HCT116 (cell line): ENCODE results near the gene ITSN1. TPM values are rescaled to one million over a fixed set of nuclear protein-coding genes. Genes with fewer than 3 reads are reported as not detected.

Experiments
- ATAC-seq: fragments of 200-7000 bp; cut with Tn5 transposase; 2 replicates; pipeline ENCODE4 v1.9.1; 2020; ENCODE audit warnings: mild to moderate bottlenecking, moderate library complexity
- BruUV-seq: library from RNA; stranded (reverse); fragments of 400-500 nt; replicated peaks from 2 replicates; lab custom pipeline; 2021; lab: Mats Ljungman, UMichigan
- CTCF ChIA-PET: fragments of 300-600 bp; sonication (Branson Sonifier 250); formaldehyde crosslinking; loops from one replicate; lab custom pipeline; 2021; ENCODE audit warnings: antibody characterized with exemption; lab: Charles Lee
- POLR2A ChIA-PET: fragments of 300-600, 350-600 bp; sonication (Branson Sonifier 250); formaldehyde crosslinking; loops from one replicate; lab custom pipeline; 2021; ENCODE audit warnings: antibody characterized with exemption; lab: Charles Lee
- RAD21 ChIA-PET, 2 experiments: fragments of 300-600 bp; sonication (Branson Sonifier 250); formaldehyde crosslinking; loops; one replicate each; lab custom pipeline; 2023; ENCODE audit warnings: low total read pairs in 2 of 2; ENCODE audit not compliant: uncharacterized antibody in 2 of 2, unreplicated experiment in 2 of 2, low non-redundant PET in 1 of 2; lab: Charles Lee
- DNase-seq: peaks from one replicate; pipeline ENCODE4 v3.0.0-alpha.2; 2010; ENCODE audit warnings: low read depth, low spot score
- H2AFZ ChIP-seq: fragments of 200-600 bp; shearing (Covaris generic), sonication (generic); 2 replicates; pipeline ENCODE4 v1.6.1; 2017; ENCODE audit warnings: low read depth, mixed run types, mixed read lengths, antibody characterized with exemption, low read length; ENCODE audit not compliant: poor library complexity, severe bottlenecking
- H3K27ac ChIP-seq: 2 replicates; pipeline ENCODE4 v1.5.1; 2012; ENCODE audit warnings: low read depth, low read length
- H3K27me3 ChIP-seq: fragments of 200-600 bp; sonication (generic); 2 replicates; pipeline ENCODE4 v1.6.1; 2016; ENCODE audit warnings: mixed run types, low read length, mixed read lengths; ENCODE audit not compliant: insufficient read depth
- H3K36me3 ChIP-seq, 2 experiments: fragments of 200-500 bp in 1 of 2; fragments of 200-600 bp in 1 of 2; sonication (Bioruptor generic) in 1 of 2; sonication (generic) in 1 of 2; 2 replicates each; pipeline versions ENCODE4 v1.5.1 to v1.6.1; 2014 to 2016; ENCODE audit warnings: low read length in 2 of 2, inconsistent platforms in 1 of 2, mixed read lengths in 1 of 2, mixed run types in 1 of 2; ENCODE audit not compliant: insufficient read depth in 2 of 2, control insufficient read depth in 1 of 2
- H3K4me1 ChIP-seq, 2 experiments: fragments of 200-600 bp in 1 of 2; sonication (generic) in 1 of 2; 2 replicates each; pipeline versions ENCODE4 v1.5.1 to v1.6.1; 2012 to 2017; ENCODE audit warnings: low read length in 2 of 2, inconsistent platforms in 1 of 2, mild to moderate bottlenecking in 1 of 2, mixed read lengths in 1 of 2, mixed run types in 1 of 2, moderate library complexity in 1 of 2; ENCODE audit not compliant: insufficient read depth in 2 of 2, control insufficient read depth in 1 of 2
- H3K4me2 ChIP-seq: fragments of 200-600 bp; sonication (generic); 2 replicates; pipeline ENCODE4 v1.6.1; 2017; ENCODE audit warnings: mixed run types, low read length, mixed read lengths
- H3K4me3 ChIP-seq, 2 experiments: fragments of 200-600 bp in 1 of 2; sonication (generic) in 1 of 2; replicated peaks in 1 of 2; 2 replicates each; pipeline ENCODE4 v1.5.1; 2011 to 2016; ENCODE audit warnings: low read length in 2 of 2, control low read depth in 1 of 2, low read depth in 1 of 2, mild to moderate bottlenecking in 1 of 2, mixed read lengths in 1 of 2, mixed run types in 1 of 2
- H3K79me2 ChIP-seq: fragments of 200-600 bp; sonication (generic); 2 replicates; pipeline ENCODE4 v1.6.1; 2017; ENCODE audit warnings: mild to moderate bottlenecking, mixed run types, low read length, moderate library complexity, mixed read lengths; ENCODE audit not compliant: insufficient read depth
- H3K9ac ChIP-seq: fragments of 200-600 bp; sonication (generic); 2 replicates; pipeline ENCODE4 v1.6.1; 2016; ENCODE audit warnings: low read length, mixed read lengths
- H3K9me2 ChIP-seq: fragments of 200-600 bp; sonication (generic), shearing (Covaris generic); 2 replicates; pipeline ENCODE4 v1.6.1; 2017; ENCODE audit warnings: mixed run types, mild to moderate bottlenecking, moderate library complexity; ENCODE audit not compliant: insufficient read depth
- H3K9me3 ChIP-seq, 2 experiments: fragments of 200-500 bp in 1 of 2; fragments of 200-600 bp in 1 of 2; sonication (Bioruptor generic) in 1 of 2; sonication (generic) in 1 of 2; 2 replicates each; pipeline ENCODE4 v1.6.1; 2014 to 2017; ENCODE audit warnings: low read length in 2 of 2, mixed read lengths in 2 of 2, inconsistent platforms in 1 of 2, low read depth in 1 of 2, mild to moderate bottlenecking in 1 of 2, mixed run types in 1 of 2, moderate library complexity in 1 of 2; ENCODE audit not compliant: control insufficient read depth in 1 of 2, insufficient read depth in 1 of 2
- H4K20me1 ChIP-seq: fragments of 200-600 bp; sonication (generic), shearing (Covaris generic); 2 replicates; pipeline ENCODE4 v1.6.1; 2017; ENCODE audit warnings: mixed run types, mild to moderate bottlenecking, moderate library complexity; ENCODE audit not compliant: insufficient read depth
- CBX3 ChIP-seq: IDR thresholded peaks from 2 replicates; pipeline ENCODE4 v1.6.1; 2012; ENCODE audit warnings: low read depth
- CEBPB ChIP-seq: IDR thresholded peaks from 2 replicates; pipeline ENCODE4 v1.6.1; 2012; ENCODE audit warnings: low read depth
- EGR1 ChIP-seq: IDR thresholded peaks from 2 replicates; pipeline ENCODE4 v1.6.1; 2012; ENCODE audit warnings: low read depth
- ELF1 ChIP-seq: IDR thresholded peaks from 2 replicates; pipeline ENCODE4 v1.6.1; 2012; ENCODE audit warnings: low read depth, borderline replicate concordance
- EZH2phosphoT487 ChIP-seq: fragments of 200-600 bp; IDR thresholded peaks from 2 replicates; pipeline ENCODE4 v1.6.1; 2018; ENCODE audit warnings: antibody characterized with exemption, borderline replicate concordance
- JUND ChIP-seq: IDR thresholded peaks from 2 replicates; pipeline ENCODE4 v1.6.1; 2012
- POLR2A ChIP-seq: IDR thresholded peaks from 2 replicates; pipeline ENCODE4 v1.7.0; 2011; ENCODE audit warnings: borderline replicate concordance; ENCODE audit not compliant: insufficient read depth, insufficient read length; ENCODE audit errors: extremely low read depth
- POLR2AphosphoS5 ChIP-seq: IDR thresholded peaks from 2 replicates; pipeline ENCODE4 v1.6.1; 2011; ENCODE audit warnings: mild to moderate bottlenecking, low read depth, low read length, moderate library complexity
- RAD21 ChIP-seq: IDR thresholded peaks from 2 replicates; pipeline ENCODE4 v1.6.1; 2012; ENCODE audit warnings: low read depth, mild to moderate bottlenecking
- SRF ChIP-seq: IDR thresholded peaks from 2 replicates; pipeline ENCODE4 v1.6.1; 2012; ENCODE audit warnings: low read depth
- TCF7L2 ChIP-seq: IDR thresholded peaks from 2 replicates; pipeline ENCODE4 v1.7.0; 2011; ENCODE audit warnings: borderline replicate concordance, inconsistent platforms; ENCODE audit not compliant: insufficient read depth, insufficient read length; ENCODE audit errors: extremely low read depth
- YY1 ChIP-seq: IDR thresholded peaks from 2 replicates; pipeline ENCODE4 v1.6.1; 2011; ENCODE audit warnings: low read length, low read depth, moderate library complexity, mild to moderate bottlenecking; ENCODE audit not compliant: insufficient replicate concordance; ENCODE audit errors: extremely low read depth
- ZFX ChIP-seq: fragments of 450-650 bp; IDR thresholded peaks from 2 replicates; pipeline ENCODE4 v1.6.1; 2017
- intact Hi-C: fragments of 100-400 bp; cut with micrococcal nuclease; formaldehyde crosslinking; loops from 2 replicates; pipeline ENCODE4 v1.10.0; 2022
- total RNA-seq: library from RNA; stranded (reverse); gene quantifications from one replicate; pipeline ENCODE4 v1.2.1, GENCODE V29; 2021; ENCODE audit not compliant: unreplicated experiment
- TF ChIP-seq, protein P1 (sequence below): IDR thresholded peaks from 2 replicates; pipeline ENCODE4 v1.6.1; 2012
- TF ChIP-seq, protein P2 (sequence below), 3 experiments: fragments of 200-600 bp in 1 of 3; sonication (generic) in 1 of 3; IDR thresholded peaks in 2 of 3; conservative IDR thresholded peaks in 1 of 3; 2 replicates each; pipeline ENCODE4 v1.5.1; 2012 to 2017; ENCODE audit warnings: low read depth in 2 of 3, low read length in 2 of 3, antibody characterized with exemption in 1 of 3, borderline replicate concordance in 1 of 3, control low read depth in 1 of 3, mild to moderate bottlenecking in 1 of 3, mixed read lengths in 1 of 3, mixed run types in 1 of 3, moderate library complexity in 1 of 3; ENCODE audit not compliant: insufficient read depth in 1 of 3
- TF ChIP-seq, protein P3 (sequence below): IDR thresholded peaks from 2 replicates; pipeline ENCODE4 v1.6.1; 2011; ENCODE audit warnings: mild to moderate bottlenecking, low read length, moderate library complexity; ENCODE audit not compliant: insufficient replicate concordance; ENCODE audit errors: extremely low read depth

ITSN1 gene
- total RNA-seq, 1 experiment from 2014 or later = 25.8 TPM

- no TSS peak for BruUV-seq
- ATAC-seq (no peak), DNase-seq (no peak)
- ChIA-PET POLR2A (no interaction called here), RAD21 (no interaction called here), CTCF (interaction anchor here (1.4 kb wide), 1 partner anchor 434 kb away, joined by 4 read pairs; no protein-coding TSS in a partner anchor)
- H3K36me3 ChIP-seq = peaks cover 38 to 39% of the 10 kb centered on the region in 2 experiments
- H3K4me3 ChIP-seq = peak overlapping the region; percentile 99 to 100
- H3K4me1 ChIP-seq = peaks cover 8 to 16% of the 10 kb centered on the region in 2 experiments; a peak in 3 of 4 replicates
- peak overlapping the region; percentile 98; the same call in 1 of the 2 replicates for H3K9ac ChIP-seq
- no peaks in the 10 kb centered on the region for H3K9me3 ChIP-seq
- peak overlapping the region; percentile 86 for H3K4me2 ChIP-seq
- no peak for TF ChIP-seq CEBPB
- TF ChIP-seq JUND = no peak
- TF ChIP-seq, protein P1, sequence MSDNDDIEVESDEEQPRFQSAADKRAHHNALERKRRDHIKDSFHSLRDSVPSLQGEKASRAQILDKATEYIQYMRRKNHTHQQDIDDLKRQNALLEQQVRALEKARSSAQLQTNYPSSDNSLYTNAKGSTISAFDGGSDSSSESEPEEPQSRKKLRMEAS = no peak
- TF ChIP-seq, protein P2, sequence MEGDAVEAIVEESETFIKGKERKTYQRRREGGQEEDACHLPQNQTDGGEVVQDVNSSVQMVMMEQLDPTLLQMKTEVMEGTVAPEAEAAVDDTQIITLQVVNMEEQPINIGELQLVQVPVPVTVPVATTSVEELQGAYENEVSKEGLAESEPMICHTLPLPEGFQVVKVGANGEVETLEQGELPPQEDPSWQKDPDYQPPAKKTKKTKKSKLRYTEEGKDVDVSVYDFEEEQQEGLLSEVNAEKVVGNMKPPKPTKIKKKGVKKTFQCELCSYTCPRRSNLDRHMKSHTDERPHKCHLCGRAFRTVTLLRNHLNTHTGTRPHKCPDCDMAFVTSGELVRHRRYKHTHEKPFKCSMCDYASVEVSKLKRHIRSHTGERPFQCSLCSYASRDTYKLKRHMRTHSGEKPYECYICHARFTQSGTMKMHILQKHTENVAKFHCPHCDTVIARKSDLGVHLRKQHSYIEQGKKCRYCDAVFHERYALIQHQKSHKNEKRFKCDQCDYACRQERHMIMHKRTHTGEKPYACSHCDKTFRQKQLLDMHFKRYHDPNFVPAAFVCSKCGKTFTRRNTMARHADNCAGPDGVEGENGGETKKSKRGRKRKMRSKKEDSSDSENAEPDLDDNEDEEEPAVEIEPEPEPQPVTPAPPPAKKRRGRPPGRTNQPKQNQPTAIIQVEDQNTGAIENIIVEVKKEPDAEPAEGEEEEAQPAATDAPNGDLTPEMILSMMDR (IDR thresholded peaks at IDR 0.05 in 2 of 3, conservative IDR thresholded peaks at IDR 0.05 in 1 of 3; ENCODE audit: borderline replicate concordance in 1 of 3, insufficient read depth in 1 of 3, low read depth in 2 of 3, low read length in 2 of 3) = no peak
- TF ChIP-seq EGR1 = no peak
- no peak for TF ChIP-seq YY1
- no peak for TF ChIP-seq POLR2A
- TF ChIP-seq ZFX = no peak
- TF ChIP-seq SRF = no peak
- no peak for TF ChIP-seq EZH2phosphoT487
- TF ChIP-seq, protein P3, sequence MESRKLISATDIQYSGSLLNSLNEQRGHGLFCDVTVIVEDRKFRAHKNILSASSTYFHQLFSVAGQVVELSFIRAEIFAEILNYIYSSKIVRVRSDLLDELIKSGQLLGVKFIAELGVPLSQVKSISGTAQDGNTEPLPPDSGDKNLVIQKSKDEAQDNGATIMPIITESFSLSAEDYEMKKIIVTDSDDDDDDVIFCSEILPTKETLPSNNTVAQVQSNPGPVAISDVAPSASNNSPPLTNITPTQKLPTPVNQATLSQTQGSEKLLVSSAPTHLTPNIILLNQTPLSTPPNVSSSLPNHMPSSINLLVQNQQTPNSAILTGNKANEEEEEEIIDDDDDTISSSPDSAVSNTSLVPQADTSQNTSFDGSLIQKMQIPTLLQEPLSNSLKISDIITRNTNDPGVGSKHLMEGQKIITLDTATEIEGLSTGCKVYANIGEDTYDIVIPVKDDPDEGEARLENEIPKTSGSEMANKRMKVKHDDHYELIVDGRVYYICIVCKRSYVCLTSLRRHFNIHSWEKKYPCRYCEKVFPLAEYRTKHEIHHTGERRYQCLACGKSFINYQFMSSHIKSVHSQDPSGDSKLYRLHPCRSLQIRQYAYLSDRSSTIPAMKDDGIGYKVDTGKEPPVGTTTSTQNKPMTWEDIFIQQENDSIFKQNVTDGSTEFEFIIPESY = no peak
- TF ChIP-seq POLR2AphosphoS5 = no peak
- no peak for TF ChIP-seq CBX3
- no peak for TF ChIP-seq RAD21
- no peak for TF ChIP-seq ELF1
- no peak for TF ChIP-seq TCF7L2
- H2AFZ ChIP-seq = no peak overlapping the region
- no peaks in the 10 kb centered on the region for H4K20me1 ChIP-seq
- H3K27me3 ChIP-seq = no peaks in the 10 kb centered on the region
- no peak overlapping the region for H3K27ac ChIP-seq
- intact Hi-C loops = no loop called here
- peaks cover 60% of the 10 kb centered on the region for H3K79me2 ChIP-seq
- no peaks in the 10 kb centered on the region for H3K9me2 ChIP-seq
These were observed 271.9 kb downstream of the ITSN1 start for GRCh38 chr21:33914188-33914587.
